ENCODE data around the gene RFXAP. TPM values are rescaled to one million over a fixed set of nuclear protein-coding genes. Genes with fewer than 3 reads are reported as not detected.

The RFXAP gene
- polyA plus RNA-seq, 1 donor (not counting 4 experiments of a cell fraction or from before 2014, with no cell fraction given), result 2.8 TPM

- dilution Hi-C loops (cut with MboI; ENCODE audit: extremely low pct_ligation_motif_present, low sequenced_read_pairs), result no loop called here
- DNase-seq (ENCODE audit: low read depth, low spot score), result no peak
- H3K9ac ChIP-seq (ENCODE audit: control insufficient read depth, extremely low read depth, insufficient read depth, low read length), result peak overlapping the region; percentile 71
- TF ChIP-seq, protein P1, sequence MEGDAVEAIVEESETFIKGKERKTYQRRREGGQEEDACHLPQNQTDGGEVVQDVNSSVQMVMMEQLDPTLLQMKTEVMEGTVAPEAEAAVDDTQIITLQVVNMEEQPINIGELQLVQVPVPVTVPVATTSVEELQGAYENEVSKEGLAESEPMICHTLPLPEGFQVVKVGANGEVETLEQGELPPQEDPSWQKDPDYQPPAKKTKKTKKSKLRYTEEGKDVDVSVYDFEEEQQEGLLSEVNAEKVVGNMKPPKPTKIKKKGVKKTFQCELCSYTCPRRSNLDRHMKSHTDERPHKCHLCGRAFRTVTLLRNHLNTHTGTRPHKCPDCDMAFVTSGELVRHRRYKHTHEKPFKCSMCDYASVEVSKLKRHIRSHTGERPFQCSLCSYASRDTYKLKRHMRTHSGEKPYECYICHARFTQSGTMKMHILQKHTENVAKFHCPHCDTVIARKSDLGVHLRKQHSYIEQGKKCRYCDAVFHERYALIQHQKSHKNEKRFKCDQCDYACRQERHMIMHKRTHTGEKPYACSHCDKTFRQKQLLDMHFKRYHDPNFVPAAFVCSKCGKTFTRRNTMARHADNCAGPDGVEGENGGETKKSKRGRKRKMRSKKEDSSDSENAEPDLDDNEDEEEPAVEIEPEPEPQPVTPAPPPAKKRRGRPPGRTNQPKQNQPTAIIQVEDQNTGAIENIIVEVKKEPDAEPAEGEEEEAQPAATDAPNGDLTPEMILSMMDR (optimal IDR thresholded peaks at IDR 0.05 in 1 of 3, IDR thresholded peaks at IDR 0.05 in 1 of 3, conservative IDR thresholded peaks at IDR 0.05 in 1 of 3; ENCODE audit: extremely low read depth in 1 of 3, insufficient read depth in 2 of 3, low read length in 3 of 3), result no peak
- TF ChIP-seq EZH2 (IDR thresholded peaks at IDR 0.05; ENCODE audit: low read length), result no peak
- peaks cover 18% of the 10 kb centered on the region for H3K79me2 ChIP-seq (ENCODE audit: control insufficient read depth, insufficient read depth, low read length)
- peaks cover 18% of the 10 kb centered on the region for H3K4me1 ChIP-seq (ENCODE audit: control insufficient read depth, extremely low read depth, insufficient read depth, low read length)
- H3K4me3 ChIP-seq (ENCODE audit: control insufficient read depth in 2 of 3, extremely low read depth in 1 of 3, insufficient read depth in 2 of 3, low read depth in 1 of 3, low read length in 3 of 3), result peak overlapping the region; percentile 53 to 95 (median 69)
- FAIRE-seq, result no peak
- no peaks in the 10 kb centered on the region for H3K9me3 ChIP-seq (ENCODE audit: control insufficient read depth, low read depth, low read length)
- no peak overlapping the region for H2AFZ ChIP-seq (ENCODE audit: control insufficient read depth, low read length)
- no peaks in the 10 kb centered on the region for H3K36me3 ChIP-seq (ENCODE audit: control insufficient read depth in 2 of 2, extremely low read depth in 1 of 2, insufficient read depth in 2 of 2, low read length in 2 of 2)
- H3K9me1 ChIP-seq (ENCODE audit: control insufficient read depth, extremely low read depth, insufficient read depth, low read length), result no peaks in the 10 kb centered on the region
- H3K27ac ChIP-seq (ENCODE audit: control insufficient read depth, insufficient read depth, low read length), result no peak overlapping the region
- H3K27me3 ChIP-seq (ENCODE audit: control insufficient read depth, extremely low read depth, insufficient read depth, low read length), result no peaks in the 10 kb centered on the region
- peak overlapping the region; percentile 97 for H3K4me2 ChIP-seq (ENCODE audit: control insufficient read depth, extremely low read depth, insufficient read depth, low read depth, low read length)
- H4K20me1 ChIP-seq (ENCODE audit: control insufficient read depth, extremely low read depth, insufficient read depth, low read length), result no peaks in the 10 kb centered on the region
These were observed 1.2 kb downstream of the RFXAP start for GRCh38 chr13:36820222-36820621.

- dilution Hi-C loops (cut with MboI; ENCODE audit: extremely low pct_ligation_motif_present, low sequenced_read_pairs), result no loop called here
- no peak for TF ChIP-seq EZH2 (IDR thresholded peaks at IDR 0.05; ENCODE audit: low read length)
- TF ChIP-seq, protein P1 (optimal IDR thresholded peaks at IDR 0.05 in 1 of 3, IDR thresholded peaks at IDR 0.05 in 1 of 3, conservative IDR thresholded peaks at IDR 0.05 in 1 of 3; ENCODE audit: extremely low read depth in 1 of 3, insufficient read depth in 2 of 3, low read length in 3 of 3), result no peak
- Histone ChIP-seq H3K4me2 (ENCODE audit: control insufficient read depth, extremely low read depth, insufficient read depth, low read depth, low read length) (no peak overlapping the region), H3K4me3 (ENCODE audit: control insufficient read depth in 2 of 3, extremely low read depth in 1 of 3, insufficient read depth in 2 of 3, low read depth in 1 of 3, low read length in 3 of 3) (no peak overlapping the region), H3K4me1 (ENCODE audit: control insufficient read depth, extremely low read depth, insufficient read depth, low read length) (peaks cover 18% of the 10 kb centered on the region), H3K9me3 (ENCODE audit: control insufficient read depth, low read depth, low read length) (no peaks in the 10 kb centered on the region), H4K20me1 (ENCODE audit: control insufficient read depth, extremely low read depth, insufficient read depth, low read length) (no peaks in the 10 kb centered on the region), H3K79me2 (ENCODE audit: control insufficient read depth, insufficient read depth, low read length) (peaks cover 18% of the 10 kb centered on the region), H2AFZ (ENCODE audit: control insufficient read depth, low read length) (no peak overlapping the region), H3K9ac (ENCODE audit: control insufficient read depth, extremely low read depth, insufficient read depth, low read length) (no peak overlapping the region), H3K27me3 (ENCODE audit: control insufficient read depth, extremely low read depth, insufficient read depth, low read length) (no peaks in the 10 kb centered on the region), H3K36me3 (ENCODE audit: control insufficient read depth in 2 of 2, extremely low read depth in 1 of 2, insufficient read depth in 2 of 2, low read length in 2 of 2) (no peaks in the 10 kb centered on the region), H3K9me1 (ENCODE audit: control insufficient read depth, extremely low read depth, insufficient read depth, low read length) (no peaks in the 10 kb centered on the region), H3K27ac (ENCODE audit: control insufficient read depth, insufficient read depth, low read length) (no peak overlapping the region)
- DNase-seq (ENCODE audit: low read depth, low spot score), result no peak
- no peak for FAIRE-seq
These were observed 3.8 kb downstream of the RFXAP start for GRCh38 chr13:36822785-36823184.

All from keratinocyte (primary cell).